ENCODE measurements around the gene MICU1. TPM values are rescaled to one million over a fixed set of nuclear protein-coding genes. Genes with fewer than 3 reads are reported as not detected.
A peak's percentile ranks its signal among the peaks of the same experiment; 100 is the strongest.

Gene MICU1
- total and polyA plus RNA-seq, 2 of the 13 experiments (the other 11 are each of a cell fraction or from before 2014, with no cell fraction given): 32.5 to 56.1 TPM

DNA sequence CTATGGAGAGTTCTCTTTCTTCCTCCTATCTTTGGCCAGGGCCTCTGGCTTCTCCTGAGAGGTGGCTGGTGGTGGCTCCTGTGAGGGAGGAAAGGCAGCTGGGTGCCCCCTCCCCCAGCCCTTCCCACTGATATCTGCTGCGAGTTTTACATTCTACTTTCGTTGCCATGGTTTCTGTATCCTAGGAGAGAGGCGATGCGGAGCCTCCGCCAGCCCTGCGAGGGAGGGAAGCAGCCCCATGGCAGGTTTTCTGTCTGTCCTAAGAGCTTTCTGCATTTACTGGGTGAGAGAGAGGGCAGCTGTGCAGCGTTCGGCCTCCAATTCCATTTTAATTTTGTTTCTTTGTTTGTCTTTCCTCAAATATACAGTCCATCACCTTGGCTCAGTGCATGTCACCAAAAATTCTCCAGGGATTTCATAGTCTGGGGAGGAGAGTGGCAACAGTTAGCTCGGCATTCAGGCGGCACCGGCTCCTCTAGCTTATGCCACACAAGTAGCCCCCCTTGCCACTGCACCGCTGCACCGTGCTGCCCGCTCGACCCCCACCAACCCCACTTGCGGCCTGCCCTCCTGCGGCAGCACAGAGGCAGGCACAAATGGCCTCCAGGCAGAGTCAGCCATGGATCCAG is 291.6 kb downstream of the MICU1 start (continued):
- TF ChIP-seq CTCF (CRISPR knock-in tag; IDR thresholded peaks at IDR 0.05) (no peak), IKZF4 (CRISPR knock-in tag; IDR thresholded peaks at IDR 0.05; ENCODE audit: borderline replicate concordance, low read depth, not compliant biosample characterization) (no peak), ZNF83 (CRISPR knock-in tag; IDR thresholded peaks at IDR 0.05; ENCODE audit: borderline replicate concordance) (no peak), NFE2 (CRISPR knock-in tag; IDR thresholded peaks at IDR 0.05) (no peak), POLR2A (IDR thresholded peaks at IDR 0.05; ENCODE audit: insufficient read depth in 1 of 2, low read depth in 2 of 2, low read length in 2 of 2) (no peak), ZNF678 (CRISPR knock-in tag; IDR thresholded peaks at IDR 0.05) (no peak), KLF13 (CRISPR knock-in tag; IDR thresholded peaks at IDR 0.05) (no peak), RFX3 (CRISPR knock-in tag; IDR thresholded peaks at IDR 0.05) (peak; percentile 49; the same call in 1 of the 2 replicates), DPF2 (CRISPR knock-in tag; IDR thresholded peaks at IDR 0.05; ENCODE audit: borderline replicate concordance, low read depth) (no peak), ZFP36 (IDR thresholded peaks at IDR 0.05; ENCODE audit: borderline replicate concordance, low read depth, low read length, partially characterized antibody) (no peak), NFKBIZ (CRISPR knock-in tag; IDR thresholded peaks at IDR 0.05) (no peak), LBX2 (CRISPR knock-in tag; IDR thresholded peaks at IDR 0.05; ENCODE audit: borderline replicate concordance) (0 out of 2 replicates have a peak, but pooled peaks have one; percentile 9), CREB3 (CRISPR knock-in tag; IDR thresholded peaks at IDR 0.05) (no peak), NCOA2 (CRISPR knock-in tag; IDR thresholded peaks at IDR 0.05) (no peak), NR1H2 (CRISPR knock-in tag; IDR thresholded peaks at IDR 0.05; ENCODE audit: borderline replicate concordance, low read depth) (no peak), ZNF790 (CRISPR knock-in tag; IDR thresholded peaks at IDR 0.05; ENCODE audit: borderline replicate concordance) (no peak), ZNF589 (CRISPR knock-in tag; conservative IDR thresholded peaks at IDR 0.05) (no peak), MYNN (CRISPR knock-in tag; IDR thresholded peaks at IDR 0.05; ENCODE audit: low read depth) (no peak), THAP8 (CRISPR knock-in tag; IDR thresholded peaks at IDR 0.05; ENCODE audit: borderline replicate concordance) (no peak), ZBTB26 (CRISPR knock-in tag; IDR thresholded peaks at IDR 0.05; ENCODE audit: borderline replicate concordance) (no peak), ZNF382 (CRISPR knock-in tag; IDR thresholded peaks at IDR 0.05; ENCODE audit: borderline replicate concordance) (no peak)
- TF ChIP-seq, protein P1, sequence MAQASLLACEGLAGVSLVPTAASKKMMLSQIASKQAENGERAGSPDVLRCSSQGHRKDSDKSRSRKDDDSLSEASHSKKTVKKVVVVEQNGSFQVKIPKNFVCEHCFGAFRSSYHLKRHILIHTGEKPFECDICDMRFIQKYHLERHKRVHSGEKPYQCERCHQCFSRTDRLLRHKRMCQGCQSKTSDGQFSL (CRISPR knock-in tag; IDR thresholded peaks at IDR 0.05): no peak

All from HepG2 (cell line).